GM23338 (cell line): ENCODE data around the gene CPSF4L.

Experiments
- CREB1 ChIP-seq: fragments of 250-450 bp; sonication (Bioruptor Pico); IDR thresholded peaks from 2 replicates; pipeline ENCODE4 v1.5.0; 2020; ENCODE audit warnings: low read depth, mild to moderate bottlenecking, moderate library complexity
- EZH2 ChIP-seq: fragments of 200-600 bp; sonication (generic); IDR thresholded peaks from one replicate; pipeline ENCODE4 v1.8.0; 2017; ENCODE audit warnings: antibody characterized with exemption, mild to moderate bottlenecking, low read depth; ENCODE audit not compliant: unreplicated experiment
- EZH2phosphoT487 ChIP-seq: fragments of 200-600 bp; sonication (generic); IDR thresholded peaks from one replicate; pipeline ENCODE4 v1.8.1; 2018; ENCODE audit warnings: antibody characterized with exemption; ENCODE audit not compliant: unreplicated experiment
- POLR2AphosphoS5 ChIP-seq: IDR thresholded peaks from 2 replicates; pipeline ENCODE4 v1.6.1; 2016; ENCODE audit warnings: antibody characterized with exemption, low read depth
- ZNF114 ChIP-seq: fragments of 250-450 bp; sonication (Bioruptor Pico); IDR thresholded peaks from 2 replicates; pipeline ENCODE4 v1.5.0; 2020; ENCODE audit warnings: mild to moderate bottlenecking, moderate library complexity
- TF ChIP-seq, protein P1 (sequence below), 2 experiments: fragments of 200-600 bp in 1 of 2; sonication (generic) in 1 of 2; conservative IDR thresholded peaks; 2 replicates each; pipeline versions ENCODE4 v1.5.1 to v1.6.1; 2016 to 2017; ENCODE audit warnings: antibody characterized with exemption in 2 of 2, low read depth in 2 of 2, mild to moderate bottlenecking in 2 of 2, moderate library complexity in 1 of 2
- TF ChIP-seq, protein P2 (sequence below): IDR thresholded peaks from one replicate; pipeline ENCODE4 v1.6.1; 2018; ENCODE audit warnings: antibody characterized with exemption; ENCODE audit not compliant: unreplicated experiment
- TF ChIP-seq, protein P3 (sequence below): IDR thresholded peaks from 2 replicates; pipeline ENCODE4 v1.6.1; 2016; ENCODE audit warnings: antibody characterized with exemption

DNA sequence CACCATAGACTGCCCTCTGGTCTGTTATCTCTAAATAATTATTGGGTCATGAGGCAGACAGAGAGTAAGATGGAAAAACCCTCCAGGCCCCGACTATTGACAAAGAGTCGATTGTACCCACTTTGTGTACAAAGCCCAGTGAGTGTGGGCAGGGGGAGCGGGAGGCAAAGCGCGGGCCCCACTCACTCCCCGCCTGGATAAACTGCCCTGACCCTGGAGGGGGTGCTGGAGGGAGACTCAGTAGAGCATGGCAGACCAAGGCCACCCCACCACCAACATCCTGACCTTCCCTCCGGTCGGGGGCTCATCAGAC, 11.2 kb upstream of the CPSF4L start:
- TF ChIP-seq, protein P1, sequence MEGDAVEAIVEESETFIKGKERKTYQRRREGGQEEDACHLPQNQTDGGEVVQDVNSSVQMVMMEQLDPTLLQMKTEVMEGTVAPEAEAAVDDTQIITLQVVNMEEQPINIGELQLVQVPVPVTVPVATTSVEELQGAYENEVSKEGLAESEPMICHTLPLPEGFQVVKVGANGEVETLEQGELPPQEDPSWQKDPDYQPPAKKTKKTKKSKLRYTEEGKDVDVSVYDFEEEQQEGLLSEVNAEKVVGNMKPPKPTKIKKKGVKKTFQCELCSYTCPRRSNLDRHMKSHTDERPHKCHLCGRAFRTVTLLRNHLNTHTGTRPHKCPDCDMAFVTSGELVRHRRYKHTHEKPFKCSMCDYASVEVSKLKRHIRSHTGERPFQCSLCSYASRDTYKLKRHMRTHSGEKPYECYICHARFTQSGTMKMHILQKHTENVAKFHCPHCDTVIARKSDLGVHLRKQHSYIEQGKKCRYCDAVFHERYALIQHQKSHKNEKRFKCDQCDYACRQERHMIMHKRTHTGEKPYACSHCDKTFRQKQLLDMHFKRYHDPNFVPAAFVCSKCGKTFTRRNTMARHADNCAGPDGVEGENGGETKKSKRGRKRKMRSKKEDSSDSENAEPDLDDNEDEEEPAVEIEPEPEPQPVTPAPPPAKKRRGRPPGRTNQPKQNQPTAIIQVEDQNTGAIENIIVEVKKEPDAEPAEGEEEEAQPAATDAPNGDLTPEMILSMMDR (conservative IDR thresholded peaks at IDR 0.05; ENCODE audit: low read depth in 2 of 2) = no peak
- TF ChIP-seq, protein P2, sequence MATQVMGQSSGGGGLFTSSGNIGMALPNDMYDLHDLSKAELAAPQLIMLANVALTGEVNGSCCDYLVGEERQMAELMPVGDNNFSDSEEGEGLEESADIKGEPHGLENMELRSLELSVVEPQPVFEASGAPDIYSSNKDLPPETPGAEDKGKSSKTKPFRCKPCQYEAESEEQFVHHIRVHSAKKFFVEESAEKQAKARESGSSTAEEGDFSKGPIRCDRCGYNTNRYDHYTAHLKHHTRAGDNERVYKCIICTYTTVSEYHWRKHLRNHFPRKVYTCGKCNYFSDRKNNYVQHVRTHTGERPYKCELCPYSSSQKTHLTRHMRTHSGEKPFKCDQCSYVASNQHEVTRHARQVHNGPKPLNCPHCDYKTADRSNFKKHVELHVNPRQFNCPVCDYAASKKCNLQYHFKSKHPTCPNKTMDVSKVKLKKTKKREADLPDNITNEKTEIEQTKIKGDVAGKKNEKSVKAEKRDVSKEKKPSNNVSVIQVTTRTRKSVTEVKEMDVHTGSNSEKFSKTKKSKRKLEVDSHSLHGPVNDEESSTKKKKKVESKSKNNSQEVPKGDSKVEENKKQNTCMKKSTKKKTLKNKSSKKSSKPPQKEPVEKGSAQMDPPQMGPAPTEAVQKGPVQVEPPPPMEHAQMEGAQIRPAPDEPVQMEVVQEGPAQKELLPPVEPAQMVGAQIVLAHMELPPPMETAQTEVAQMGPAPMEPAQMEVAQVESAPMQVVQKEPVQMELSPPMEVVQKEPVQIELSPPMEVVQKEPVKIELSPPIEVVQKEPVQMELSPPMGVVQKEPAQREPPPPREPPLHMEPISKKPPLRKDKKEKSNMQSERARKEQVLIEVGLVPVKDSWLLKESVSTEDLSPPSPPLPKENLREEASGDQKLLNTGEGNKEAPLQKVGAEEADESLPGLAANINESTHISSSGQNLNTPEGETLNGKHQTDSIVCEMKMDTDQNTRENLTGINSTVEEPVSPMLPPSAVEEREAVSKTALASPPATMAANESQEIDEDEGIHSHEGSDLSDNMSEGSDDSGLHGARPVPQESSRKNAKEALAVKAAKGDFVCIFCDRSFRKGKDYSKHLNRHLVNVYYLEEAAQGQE = no peak
- TF ChIP-seq, protein P3, sequence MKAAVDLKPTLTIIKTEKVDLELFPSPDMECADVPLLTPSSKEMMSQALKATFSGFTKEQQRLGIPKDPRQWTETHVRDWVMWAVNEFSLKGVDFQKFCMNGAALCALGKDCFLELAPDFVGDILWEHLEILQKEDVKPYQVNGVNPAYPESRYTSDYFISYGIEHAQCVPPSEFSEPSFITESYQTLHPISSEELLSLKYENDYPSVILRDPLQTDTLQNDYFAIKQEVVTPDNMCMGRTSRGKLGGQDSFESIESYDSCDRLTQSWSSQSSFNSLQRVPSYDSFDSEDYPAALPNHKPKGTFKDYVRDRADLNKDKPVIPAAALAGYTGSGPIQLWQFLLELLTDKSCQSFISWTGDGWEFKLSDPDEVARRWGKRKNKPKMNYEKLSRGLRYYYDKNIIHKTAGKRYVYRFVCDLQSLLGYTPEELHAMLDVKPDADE = no peak
- TF ChIP-seq POLR2AphosphoS5 (no peak), EZH2 (no peak), EZH2phosphoT487 (no peak), CREB1 (CRISPR knock-in tag) (no peak), ZNF114 (no peak)
